OCI-LY7 (cell line): ENCODE data around the gene YKT6.

Source experiments
- EZH2phosphoT487 ChIP-seq: fragments of 200-600 bp; sonication (generic); IDR thresholded peaks from 2 replicates; pipeline ENCODE4 v1.6.1; 2018; ENCODE audit warnings: low read depth, borderline replicate concordance, mild to moderate bottlenecking, mixed run types, antibody characterized with exemption, low read length, moderate library complexity, mixed read lengths
- TF ChIP-seq, protein P1 (sequence below): fragments of 200-600 bp; sonication (generic); conservative IDR thresholded peaks from 2 replicates; pipeline ENCODE4 v1.5.1; 2014; ENCODE audit warnings: mild to moderate bottlenecking, antibody characterized with exemption, low read length, moderate library complexity, mixed read lengths

DNA sequence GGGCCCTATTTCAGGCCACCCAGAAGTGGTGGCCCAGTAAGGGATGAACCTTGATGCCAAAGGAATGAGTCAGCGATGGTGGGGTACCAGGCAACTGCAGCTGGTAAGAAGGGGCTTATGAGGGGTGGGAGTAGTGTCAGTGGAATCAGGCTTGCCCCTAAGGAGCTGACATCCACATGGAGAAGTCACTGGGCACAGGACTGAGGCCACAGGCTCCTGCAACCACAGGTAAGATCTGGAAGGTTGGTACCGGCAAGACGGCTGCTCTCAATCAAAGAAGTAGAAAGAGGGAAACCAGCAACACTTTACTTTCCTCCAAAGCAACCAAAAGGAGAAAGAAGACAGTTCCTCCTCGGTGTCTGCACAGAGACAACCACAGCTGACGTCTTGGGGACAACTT is 14.0 kb upstream of the YKT6 start:
- TF ChIP-seq, protein P1, sequence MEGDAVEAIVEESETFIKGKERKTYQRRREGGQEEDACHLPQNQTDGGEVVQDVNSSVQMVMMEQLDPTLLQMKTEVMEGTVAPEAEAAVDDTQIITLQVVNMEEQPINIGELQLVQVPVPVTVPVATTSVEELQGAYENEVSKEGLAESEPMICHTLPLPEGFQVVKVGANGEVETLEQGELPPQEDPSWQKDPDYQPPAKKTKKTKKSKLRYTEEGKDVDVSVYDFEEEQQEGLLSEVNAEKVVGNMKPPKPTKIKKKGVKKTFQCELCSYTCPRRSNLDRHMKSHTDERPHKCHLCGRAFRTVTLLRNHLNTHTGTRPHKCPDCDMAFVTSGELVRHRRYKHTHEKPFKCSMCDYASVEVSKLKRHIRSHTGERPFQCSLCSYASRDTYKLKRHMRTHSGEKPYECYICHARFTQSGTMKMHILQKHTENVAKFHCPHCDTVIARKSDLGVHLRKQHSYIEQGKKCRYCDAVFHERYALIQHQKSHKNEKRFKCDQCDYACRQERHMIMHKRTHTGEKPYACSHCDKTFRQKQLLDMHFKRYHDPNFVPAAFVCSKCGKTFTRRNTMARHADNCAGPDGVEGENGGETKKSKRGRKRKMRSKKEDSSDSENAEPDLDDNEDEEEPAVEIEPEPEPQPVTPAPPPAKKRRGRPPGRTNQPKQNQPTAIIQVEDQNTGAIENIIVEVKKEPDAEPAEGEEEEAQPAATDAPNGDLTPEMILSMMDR = no peak
- TF ChIP-seq EZH2phosphoT487 = no peak
